Smooth muscle cell (in vitro differentiated cells): Measurements from ENCODE around the gene PRKG1. TPM values are rescaled to one million over a fixed set of nuclear protein-coding genes. Genes with fewer than 3 reads are reported as not detected.
"Not testable (repeated sequence)": the region's sequence is repeated elsewhere in the genome, so short reads cannot be mapped to it uniquely, and the experiment has no call there.

Source experiments
- DNase-seq: peaks from one replicate; lab custom pipeline; 2025; ENCODE audit not compliant: unreplicated experiment; lab: John Stamatoyannopoulos, UW
- H2AFZ ChIP-seq: fragments of 200-600 bp; sonication (generic); 2 replicates; pipeline ENCODE4 v1.6.0; 2016; ENCODE audit warnings: antibody characterized with exemption, low read depth, mild to moderate bottlenecking
- H3F3A ChIP-seq: fragments of 200-600 bp; sonication (generic); 2 replicates; pipeline ENCODE4 v1.6.0; 2017; ENCODE audit warnings: antibody characterized with exemption, low read depth
- H3K27ac ChIP-seq: fragments of 200-600 bp; sonication (generic); 2 replicates; pipeline ENCODE4 v1.5.1; 2016; ENCODE audit warnings: low read depth, mild to moderate bottlenecking
- H3K27me3 ChIP-seq: fragments of 200-600 bp; sonication (generic); 2 replicates; pipeline ENCODE4 v1.6.1; 2016; ENCODE audit warnings: low read depth, mild to moderate bottlenecking
- H3K36me3 ChIP-seq: fragments of 200-600 bp; sonication (generic); 2 replicates; pipeline ENCODE4 v1.5.1; 2016; ENCODE audit warnings: low read depth
- H3K4me1 ChIP-seq: fragments of 200-600 bp; sonication (generic); 2 replicates; pipeline ENCODE4 v1.5.1; 2016; ENCODE audit warnings: low read depth
- H3K4me2 ChIP-seq: fragments of 200-600 bp; sonication (generic); 2 replicates; pipeline ENCODE4 v1.6.0; 2016; ENCODE audit warnings: mild to moderate bottlenecking
- H3K4me3 ChIP-seq: fragments of 200-600 bp; sonication (generic); 2 replicates; pipeline ENCODE4 v1.5.1; 2016; ENCODE audit warnings: mild to moderate bottlenecking
- H3K79me2 ChIP-seq: fragments of 200-600 bp; sonication (generic); 2 replicates; pipeline ENCODE4 v1.6.0; 2016; ENCODE audit warnings: low read depth, mild to moderate bottlenecking
- H3K9ac ChIP-seq: fragments of 200-600 bp; sonication (generic); 2 replicates; pipeline ENCODE4 v1.6.0; 2016; ENCODE audit warnings: low read depth
- H3K9me3 ChIP-seq: fragments of 200-600 bp; sonication (generic); replicated peaks from 2 replicates; pipeline ENCODE4 v1.5.1; 2016; ENCODE audit warnings: low read depth
- H4K20me1 ChIP-seq: fragments of 200-600 bp; sonication (generic); 2 replicates; pipeline ENCODE4 v1.6.0; 2016; ENCODE audit warnings: low read depth
- CTCF ChIP-seq: fragments of 200-600 bp; sonication (generic); IDR thresholded peaks from 2 replicates; pipeline ENCODE4 v1.5.1; 2017; ENCODE audit warnings: borderline replicate concordance, mild to moderate bottlenecking, antibody characterized with exemption; ENCODE audit not compliant: insufficient read depth, poor library complexity, severe bottlenecking
- WGBS: methylation state at CpG from one replicate; pipeline ENCODE4 v1.1.7; 2016; ENCODE audit warnings: low lambda C conversion rate; 5-methylcytosine and 5-hydroxymethylcytosine counted together
- polyA plus RNA-seq: library from polyadenylated mRNA; unstranded; fragments of >200 nt; fragmentation: Nextera tagmentation; extraction: Ambion mirVana; gene quantifications from 2 replicates; pipeline ENCODE4 v1.2.1, GENCODE V29; 2016
- total RNA-seq: library from RNA; depleted of rRNA; stranded (reverse); fragments of >200 nt; gene quantifications from 2 replicates; pipeline ENCODE4 v1.2.3, GENCODE V29; 2014

The PRKG1 gene
- total and polyA plus RNA-seq, 2 experiments from 2014 or later: 7.2 to 13.4 TPM

GRCh38 chr10:51273574-51273973 is 199.3 kb downstream of the PRKG1 start:
- Histone ChIP-seq H3K9ac (no peak overlapping the region), H3K9me3 (no peaks in the 10 kb centered on the region), H3K4me3 (no peak overlapping the region), H3K4me2 (no peak overlapping the region), H2AFZ (no peak overlapping the region), H3K27ac (no peak overlapping the region), H3K36me3 (no peaks in the 10 kb centered on the region), H3K27me3 (no peaks in the 10 kb centered on the region), H3K79me2 (no peaks in the 10 kb centered on the region), H4K20me1 (no peaks in the 10 kb centered on the region), H3K4me1 (no peaks in the 10 kb centered on the region), H3F3A (no peaks in the 10 kb centered on the region)
- DNase-seq: no peak
- TF ChIP-seq CTCF: no peak
- 94% methylated on average over 5 of the region's 5 CpGs for WGBS

- H3K27ac ChIP-seq, H3K4me3 ChIP-seq, H3K4me1 ChIP-seq, H3K4me2 ChIP-seq, H4K20me1 ChIP-seq, H3K27me3 ChIP-seq, H3K79me2 ChIP-seq, DNase-seq, H3K9ac ChIP-seq, H3K9me3 ChIP-seq, H2AFZ ChIP-seq, H3F3A ChIP-seq, H3K36me3 ChIP-seq: not testable (repeated sequence)
- WGBS: 99% methylated on average over 6 of the region's 6 CpGs
Observed at GRCh38 chr10:51276097-51276496, 201.8 kb downstream of the PRKG1 start.

GRCh38 chr10:51281387-51281786 is 207.1 kb downstream of the PRKG1 start:
- H3K9ac ChIP-seq, H4K20me1 ChIP-seq, H3K36me3 ChIP-seq, H3K27ac ChIP-seq, H3K4me3 ChIP-seq, H3K9me3 ChIP-seq, H3K4me1 ChIP-seq, H3K27me3 ChIP-seq, H3F3A ChIP-seq, DNase-seq, H3K4me2 ChIP-seq, H3K79me2 ChIP-seq, H2AFZ ChIP-seq: not testable (repeated sequence)
- 84% methylated on average over 5 of the region's 5 CpGs for WGBS

GRCh38 chr10:51285601-51286000 is 211.3 kb downstream of the PRKG1 start:
- 98% methylated on average over 3 of the region's 3 CpGs for WGBS
- no peaks in the 10 kb centered on the region for H3K27me3 ChIP-seq
- no peaks in the 10 kb centered on the region for H3K4me1 ChIP-seq
- no peaks in the 10 kb centered on the region for H3F3A ChIP-seq
- no peaks in the 10 kb centered on the region for H3K36me3 ChIP-seq
- no peaks in the 10 kb centered on the region for H3K9me3 ChIP-seq
- no peak overlapping the region for H3K4me2 ChIP-seq
- no peak overlapping the region for H3K9ac ChIP-seq
- no peak for DNase-seq
- no peak overlapping the region for H3K27ac ChIP-seq
- no peak overlapping the region for H3K4me3 ChIP-seq
- H2AFZ ChIP-seq: no peak overlapping the region
- no peaks in the 10 kb centered on the region for H4K20me1 ChIP-seq
- TF ChIP-seq CTCF: no peak
- no peaks in the 10 kb centered on the region for H3K79me2 ChIP-seq

GRCh38 chr10:51288511-51288910 is 214.2 kb downstream of the PRKG1 start:
- no peak for TF ChIP-seq CTCF
- Histone ChIP-seq H3K27ac (no peak overlapping the region), H4K20me1 (no peaks in the 10 kb centered on the region), H3K4me1 (no peaks in the 10 kb centered on the region), H3F3A (no peaks in the 10 kb centered on the region), H3K36me3 (no peaks in the 10 kb centered on the region), H3K4me3 (no peak overlapping the region), H3K27me3 (no peaks in the 10 kb centered on the region), H3K4me2 (no peak overlapping the region), H3K79me2 (no peaks in the 10 kb centered on the region), H2AFZ (no peak overlapping the region), H3K9me3 (no peaks in the 10 kb centered on the region), H3K9ac (no peak overlapping the region)
- DNase-seq: no peak
